ENCODE measurements around the gene SCAMP1. TPM values are rescaled to one million over a fixed set of nuclear protein-coding genes. Genes with fewer than 3 reads are reported as not detected.

SCAMP1 gene
- total and polyA plus RNA-seq, 8 donors: 31.9 to 58.2 (median 46.1) TPM

- Histone ChIP-seq H3K4me1 (peaks cover 19 to 57% of the 10 kb centered on the region in 2 donors), H3K27me3 (no peaks in the 10 kb centered on the region)
- TF ChIP-seq CTCF (IDR thresholded peaks at IDR 0.05): no peak
These were observed 161.0 kb downstream of the SCAMP1 start for GRCh38 chr5:78521455-78521854.

GRCh38 chr5:78522476-78523260 lies 162.3 kb downstream of the SCAMP1 start:
- peaks cover 26 to 69% of the 10 kb centered on the region in 2 donors for H3K4me1 ChIP-seq
- intact Hi-C loops (cut with DNase I): no loop called here

More at GRCh38 chr5:78521455-78521854, 161.0 kb downstream of the SCAMP1 start:
- DNase-seq: no peak
- Histone ChIP-seq H3K36me3 (no peaks in the 10 kb centered on the region), H3K9me3 (no peaks in the 10 kb centered on the region), H3K27ac (no peak overlapping the region), H3K4me3 (no peak overlapping the region)
- ATAC-seq: no peak
- intact Hi-C loops (cut with DNase I): no loop called here

GRCh38 chr5:78523314-78524193 lies 163.1 kb downstream of the SCAMP1 start:
- peaks cover 28 to 70% of the 10 kb centered on the region in 2 donors for H3K4me1 ChIP-seq
- peak in 1 of 4 donors; percentile 49 for DNase-seq
- no peak overlapping the region for H3K4me3 ChIP-seq
- no peak for TF ChIP-seq CTCF (IDR thresholded peaks at IDR 0.05)
- no peaks in the 10 kb centered on the region for H3K36me3 ChIP-seq
- intact Hi-C loops (cut with DNase I): no loop called here
- H3K27me3 ChIP-seq: no peaks in the 10 kb centered on the region
- no peak for ATAC-seq
- H3K9me3 ChIP-seq: no peaks in the 10 kb centered on the region
- peak overlapping the region; percentile 28 to 87 for H3K27ac ChIP-seq

More at GRCh38 chr5:78522476-78523260, 162.3 kb downstream of the SCAMP1 start:
- H3K4me3 ChIP-seq: no peak overlapping the region
- ATAC-seq: no peak
- H3K36me3 ChIP-seq: no peaks in the 10 kb centered on the region
- H3K27ac ChIP-seq: peak overlapping the region; percentile 28 to 87
- TF ChIP-seq CTCF (IDR thresholded peaks at IDR 0.05): no peak
- DNase-seq: no peak
- no peaks in the 10 kb centered on the region for H3K27me3 ChIP-seq
- no peaks in the 10 kb centered on the region for H3K9me3 ChIP-seq

GRCh38 chr5:78526049-78526525 lies 165.7 kb downstream of the SCAMP1 start:
- H3K4me1 ChIP-seq: peaks cover 18 to 79% of the 10 kb centered on the region in 2 donors
- no peak overlapping the region for H3K4me3 ChIP-seq
- no peaks in the 10 kb centered on the region for H3K36me3 ChIP-seq
- H3K9me3 ChIP-seq: no peaks in the 10 kb centered on the region
- intact Hi-C loops (cut with DNase I): no loop called here
- no peaks in the 10 kb centered on the region for H3K27me3 ChIP-seq
- DNase-seq (no peak), ATAC-seq (peak; percentile 78)
- H3K27ac ChIP-seq: peak overlapping the region; percentile 77 to 87
- TF ChIP-seq CTCF (IDR thresholded peaks at IDR 0.05): no peak

Data from left lung (tissue), 10 donors.